SH-SY5Y (cell line): ENCODE results near the gene CDAN1.

ENCODE experiments used
- GATA2 ChIP-seq: IDR thresholded peaks from 2 replicates; pipeline ENCODE4 v1.6.1; 2011; ENCODE audit warnings: mild to moderate bottlenecking, low read depth, low read length
- GATA3 ChIP-seq: IDR thresholded peaks from 2 replicates; pipeline ENCODE4 v1.6.1; 2011; ENCODE audit warnings: low read depth, mild to moderate bottlenecking, low read length, moderate library complexity

- no peak for TF ChIP-seq GATA3
- TF ChIP-seq GATA2: no peak
Observed at GRCh38 chr15:42693942-42694341, 43.0 kb downstream of the CDAN1 start.
